SK-N-SH (cell line): ENCODE measurements around the gene BTBD7. TPM values are rescaled to one million over a fixed set of nuclear protein-coding genes. Genes with fewer than 3 reads are reported as not detected.

ENCODE experiments used
- CTCF ChIA-PET: fragments of 300-600, 350-600 bp; formaldehyde crosslinking; extraction: SDS; loops from one replicate; lab custom pipeline; 2021; lab: Yijun Ruan, JAX
- POLR2A ChIA-PET: fragments of 350-600 bp; sonication (Branson Sonifier 250); formaldehyde crosslinking; extraction: SDS; loops from one replicate; lab custom pipeline; 2020; ENCODE audit warnings: antibody characterized with exemption, inconsistent platforms; lab: Yijun Ruan, JAX
- DNase-seq: peaks from one replicate; pipeline ENCODE4 v3.0.0; 2012
- H2AFZ ChIP-seq: fragments of 200-600 bp; sonication (generic); 2 replicates; pipeline ENCODE4 v1.8.1; 2016; ENCODE audit warnings: antibody characterized with exemption, mild to moderate bottlenecking, low read depth
- H3F3A ChIP-seq: fragments of 200-600 bp; sonication (generic); replicated peaks from 2 replicates; pipeline ENCODE3; 2016; ENCODE audit warnings: antibody characterized with exemption, mild to moderate bottlenecking; ENCODE audit not compliant: insufficient read depth
- H3K27ac ChIP-seq, 2 experiments: fragments of 200-500 bp in 1 of 2; fragments of 200-600 bp in 1 of 2; sonication (Bioruptor generic) in 1 of 2; sonication (generic), shearing (Covaris generic) in 1 of 2; 2 replicates each; pipeline versions ENCODE4 v1.5.1 to v1.6.1; 2014 to 2016; ENCODE audit warnings: low read depth in 2 of 2, inconsistent platforms in 1 of 2, low read length in 1 of 2, mild to moderate bottlenecking in 1 of 2, mixed read lengths in 1 of 2
- H3K27me3 ChIP-seq: fragments of 200-600 bp; sonication (generic), shearing (Covaris generic); 2 replicates; pipeline ENCODE4 v1.6.1; 2016; ENCODE audit warnings: mixed run types; ENCODE audit not compliant: insufficient read depth
- H3K36me3 ChIP-seq, 2 experiments: fragments of 200-500 bp in 1 of 2; fragments of 200-600 bp in 1 of 2; sonication (Bioruptor generic) in 1 of 2; sonication (generic) in 1 of 2; replicated peaks in 1 of 2; 2 replicates each; pipeline versions ENCODE3 to v1.5.1; 2014 to 2016; ENCODE audit warnings: low read length in 1 of 2, mild to moderate bottlenecking in 1 of 2; ENCODE audit not compliant: insufficient read depth in 2 of 2, control insufficient read depth in 1 of 2
- H3K4me1 ChIP-seq, 2 experiments: fragments of 200-500 bp in 1 of 2; fragments of 200-600 bp in 1 of 2; sonication (Bioruptor generic) in 1 of 2; sonication (generic), shearing (Covaris generic) in 1 of 2; 2 replicates each; pipeline versions ENCODE4 v1.5.1 to v1.6.1; 2014 to 2016; ENCODE audit warnings: low read depth in 1 of 2, low read length in 1 of 2, mixed run types in 1 of 2; ENCODE audit not compliant: insufficient read depth in 2 of 2, control insufficient read depth in 1 of 2
- H3K4me2 ChIP-seq: fragments of 200-600 bp; sonication (generic), shearing (Covaris generic); 2 replicates; pipeline ENCODE4 v1.6.1; 2017; ENCODE audit warnings: mixed run types
- H3K4me3 ChIP-seq, 2 experiments: fragments of 200-500 bp in 1 of 2; fragments of 200-600 bp in 1 of 2; sonication (Bioruptor generic) in 1 of 2; sonication (generic), shearing (Covaris generic) in 1 of 2; 2 replicates each; pipeline versions ENCODE4 v1.5.1 to v1.8.1; 2014 to 2016; ENCODE audit warnings: low read depth in 2 of 2, inconsistent platforms in 1 of 2, low read length in 1 of 2, mild to moderate bottlenecking in 1 of 2, mixed read lengths in 1 of 2, moderate library complexity in 1 of 2
- H3K79me2 ChIP-seq: fragments of 200-600 bp; sonication (generic); 2 replicates; pipeline ENCODE4 v1.8.1; 2017; ENCODE audit warnings: mild to moderate bottlenecking; ENCODE audit not compliant: insufficient read depth
- H3K9ac ChIP-seq: fragments of 200-600 bp; sonication (generic); 2 replicates; pipeline ENCODE4 v1.6.1; 2017; ENCODE audit warnings: mixed run types
- H3K9me2 ChIP-seq: fragments of 200-600 bp; sonication (generic); 2 replicates; pipeline ENCODE4 v1.6.1; 2017; ENCODE audit warnings: mixed run types
- H3K9me3 ChIP-seq: fragments of 200-600 bp; sonication (generic); 2 replicates; pipeline ENCODE4 v1.6.1; 2017; ENCODE audit warnings: mixed run types, mild to moderate bottlenecking, moderate library complexity
- H4K20me1 ChIP-seq: fragments of 200-600 bp; sonication (generic); 2 replicates; pipeline ENCODE4 v1.6.1; 2017; ENCODE audit warnings: mild to moderate bottlenecking, mixed run types; ENCODE audit not compliant: insufficient read depth
- CHD2 ChIP-seq: fragments of 150-350 bp; IDR thresholded peaks from 2 replicates; pipeline ENCODE4 v1.6.1; 2018; ENCODE audit warnings: low read length; ENCODE audit not compliant: partially characterized antibody
- ELF1 ChIP-seq: IDR thresholded peaks from 2 replicates; pipeline ENCODE4 v1.4.0; 2012
- FOXJ3 ChIP-seq: sonication (generic); formaldehyde crosslinking; IDR thresholded peaks from 2 replicates; pipeline ENCODE4 v1.5.1; 2020; ENCODE audit warnings: mild to moderate bottlenecking, missing genetic modification reagents
- FOXM1 ChIP-seq: IDR thresholded peaks from 2 replicates; pipeline ENCODE4 v1.4.0; 2012; ENCODE audit warnings: low read depth, mild to moderate bottlenecking
- GABPA ChIP-seq: IDR thresholded peaks from 2 replicates; pipeline ENCODE4 v1.4.0; 2012; ENCODE audit warnings: low read depth, mild to moderate bottlenecking
- IRF3 ChIP-seq: fragments of 150-350 bp; IDR thresholded peaks from 2 replicates; pipeline ENCODE4 v1.6.1; 2016; ENCODE audit warnings: mild to moderate bottlenecking, low read depth, low read length
- MEF2A ChIP-seq: IDR thresholded peaks from 2 replicates; pipeline ENCODE4 v1.4.0; 2012; ENCODE audit warnings: low read depth, borderline replicate concordance
- NFIC ChIP-seq: IDR thresholded peaks from 2 replicates; pipeline ENCODE4 v1.4.0; 2012; ENCODE audit warnings: borderline replicate concordance
- NRF1 ChIP-seq: IDR thresholded peaks from 2 replicates; pipeline ENCODE4 v1.6.1; 2012; ENCODE audit warnings: low read depth, mild to moderate bottlenecking, low read length
- PBX3 ChIP-seq: IDR thresholded peaks from 2 replicates; pipeline ENCODE4; 2012
- POLR2AphosphoS5 ChIP-seq: IDR thresholded peaks from 2 replicates; pipeline ENCODE4 v1.6.1; 2012; ENCODE audit warnings: low read depth, low read length
- REST ChIP-seq: IDR thresholded peaks from 2 replicates; pipeline ENCODE4 v1.6.1; 2012; ENCODE audit warnings: mild to moderate bottlenecking, low read depth, low read length, moderate library complexity
- RFX5 ChIP-seq: IDR thresholded peaks from 2 replicates; pipeline ENCODE4 v1.6.1; 2012; ENCODE audit warnings: mild to moderate bottlenecking, improper control_type of control experiment, low read length
- SIN3A ChIP-seq: IDR thresholded peaks from 2 replicates; pipeline ENCODE4 v1.6.1; 2012; ENCODE audit warnings: low read depth, mild to moderate bottlenecking, low read length, moderate library complexity, borderline replicate concordance
- SMC3 ChIP-seq: IDR thresholded peaks from 2 replicates; pipeline ENCODE4 v1.6.1; 2012; ENCODE audit warnings: low read depth, low read length, improper control_type of control experiment
- TAF1 ChIP-seq: IDR thresholded peaks from 2 replicates; pipeline ENCODE4 v1.6.1; 2012; ENCODE audit warnings: low read depth, mild to moderate bottlenecking, low read length, moderate library complexity, borderline replicate concordance
- TCF12 ChIP-seq: IDR thresholded peaks from 2 replicates; pipeline ENCODE4 v1.4.0; 2012
- TEAD4 ChIP-seq: IDR thresholded peaks from 2 replicates; pipeline ENCODE4 v1.4.0; 2012; ENCODE audit warnings: mild to moderate bottlenecking, borderline replicate concordance; ENCODE audit not compliant: insufficient read depth
- USF1 ChIP-seq: IDR thresholded peaks from 2 replicates; pipeline ENCODE4 v1.4.0; 2012; ENCODE audit warnings: low read depth, borderline replicate concordance
- YY1 ChIP-seq: IDR thresholded peaks from 2 replicates; pipeline ENCODE4 v1.4.0; 2012; ENCODE audit warnings: low read depth, mild to moderate bottlenecking
- WGBS: methylation state at CpG from one replicate; pipeline ENCODE4 v1.1.6; 2017; ENCODE audit warnings: low lambda C conversion rate; 5-methylcytosine and 5-hydroxymethylcytosine counted together
- polyA plus RNA-seq, 3 experiments: library from polyadenylated mRNA; depleted of rRNA; stranded (reverse); fragments of >200 nt; gene quantifications; 2 replicates each; pipeline ENCODE4 v1.2.3, GENCODE V29; 2012

BTBD7 gene
- polyA plus RNA-seq, 1 of the 3 experiments (the other 2 are of a cell fraction): 8.6 TPM

DNA sequence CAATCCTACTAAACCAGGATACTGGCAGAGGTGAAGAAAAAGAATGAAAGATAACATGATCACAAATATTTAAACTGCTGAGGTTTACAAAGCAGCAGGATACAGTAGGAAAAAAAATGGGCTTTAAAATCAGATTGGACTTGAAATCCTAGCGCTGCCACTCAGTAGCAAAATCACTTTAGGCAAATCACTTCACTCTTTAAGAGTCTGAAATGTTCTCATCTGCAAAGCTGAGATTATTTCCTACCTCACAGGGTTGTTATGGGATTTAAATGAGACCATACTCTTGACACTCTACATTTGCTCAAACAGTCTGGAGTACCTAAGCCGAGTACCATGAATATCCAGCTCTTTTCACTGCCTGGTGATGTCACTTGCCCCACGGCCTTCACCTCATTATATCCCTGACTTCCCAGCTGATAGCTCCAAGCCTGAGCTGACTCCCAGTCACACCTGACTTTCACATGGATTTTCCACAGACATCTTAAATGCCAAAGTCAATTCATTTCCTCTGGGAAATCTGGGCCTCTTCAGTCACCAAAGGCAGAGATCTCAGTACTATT, 65.6 kb downstream of the BTBD7 start:
- Histone ChIP-seq H3F3A (no peaks in the 10 kb centered on the region), H3K36me3 (peaks cover 9 to 15% of the 10 kb centered on the region in 2 experiments), H3K9me2 (no peaks in the 10 kb centered on the region), H3K27ac (no peak overlapping the region), H3K9ac (no peak overlapping the region), H3K79me2 (peaks cover 58% of the 10 kb centered on the region), H4K20me1 (0 out of 2 replicates have a peak, but pooled peaks cover 12% of the 10 kb centered on the region), H3K4me2 (no peak overlapping the region), H3K9me3 (no peaks in the 10 kb centered on the region), H3K4me3 (no peak overlapping the region), H3K27me3 (no peaks in the 10 kb centered on the region), H3K4me1 (0 out of 4 replicates have a peak, but pooled peaks cover 0 to 10% of the 10 kb centered on the region in 2 experiments), H2AFZ (no peak overlapping the region)
- no peak for DNase-seq
- POLR2A ChIA-PET: no interaction called here
- TF ChIP-seq IRF3 (no peak), NFIC (no peak), TCF12 (no peak), NRF1 (no peak), SMC3 (no peak), RFX5 (no peak), TEAD4 (no peak), SIN3A (no peak), TAF1 (no peak), MEF2A (no peak), USF1 (no peak), ELF1 (no peak), REST (no peak), CHD2 (no peak), YY1 (no peak), GABPA (no peak), PBX3 (no peak), POLR2AphosphoS5 (no peak), FOXM1 (no peak), FOXJ3 (CRISPR knock-in tag) (no peak)
- CTCF ChIA-PET: interaction anchor here (0.9 to 1.6 kb wide), 2 partner anchors 31 to 60 kb away, joined by 3 read pairs; partner anchors contain the start of gene UBR7
- 85% methylated on average over 3 of the region's 3 CpGs for WGBS
